Kidney (tissue), 14 donors: ENCODE data around the gene PNISR. TPM values are rescaled to one million over a fixed set of nuclear protein-coding genes. Genes with fewer than 3 reads are reported as not detected.

Source experiments
- DNase-seq, 5 donors: peaks; one replicate each; pipeline ENCODE4 v3.0.0-alpha.2; 2013 to 2020
- FAIRE-seq: peaks from 2 replicates; lab custom pipeline; 2012; peaks lifted over from hg19 to GRCh38; lab: Jason Lieb, UNC
- H3K27ac ChIP-seq, 2 donors: one replicate each; pipeline ENCODE4 v1.7.0; 2013; ENCODE audit warnings: low read depth in 2 of 2, low read length in 2 of 2, inconsistent platforms in 1 of 2
- H3K27me3 ChIP-seq: one replicate; pipeline ENCODE4 v1.7.1; 2013; ENCODE audit warnings: low read length, inconsistent platforms; ENCODE audit not compliant: control insufficient read depth, insufficient read depth
- H3K36me3 ChIP-seq, 3 donors: one replicate each; pipeline versions ENCODE4 v1.7.0 to v1.7.1; 2013; ENCODE audit warnings: low read length in 3 of 3, control low read depth in 1 of 3, inconsistent platforms in 1 of 3; ENCODE audit not compliant: insufficient read depth in 3 of 3, control insufficient read depth in 2 of 3
- H3K4me1 ChIP-seq, 3 donors: one replicate each; pipeline versions ENCODE4 v1.7.0 to v1.7.1; 2013; ENCODE audit warnings: low read length in 3 of 3, inconsistent platforms in 1 of 3, low read depth in 1 of 3; ENCODE audit not compliant: control insufficient read depth in 2 of 3, insufficient read depth in 2 of 3
- H3K4me3 ChIP-seq, 3 donors: one replicate each; pipeline versions ENCODE4 v1.7.0 to v1.8.1; 2013; ENCODE audit warnings: low read length in 3 of 3, control low read depth in 1 of 3, inconsistent platforms in 1 of 3
- H3K9ac ChIP-seq, 3 donors: one replicate each; pipeline versions ENCODE4 v1.7.0 to v1.7.1; 2013; ENCODE audit warnings: low read length in 3 of 3, control low read depth in 1 of 3, inconsistent platforms in 1 of 3
- H3K9me3 ChIP-seq, 3 donors: one replicate each; pipeline versions ENCODE4 v1.7.0 to v1.7.1; 2013; ENCODE audit warnings: low read length in 3 of 3, control low read depth in 1 of 3, inconsistent platforms in 1 of 3; ENCODE audit not compliant: control insufficient read depth in 2 of 3, insufficient read depth in 1 of 3
- intact Hi-C: fragments of 100-400 bp; cut with DNase I; formaldehyde crosslinking; loops from one replicate; pipeline ENCODE4 v1.11.1; 2022
- polyA plus RNA-seq: library from polyadenylated mRNA; stranded (reverse); fragments of 350-450 nt; fragmentation: Illumina TruSeq; extraction: RNeasy Lipid Tissue Mini Kit (QIAGEN cat#74804); gene quantifications from one replicate; pipeline ENCODE4 v1.2.3, GENCODE V29; 2014; ENCODE audit warnings: low read depth, low replicate concordance; ENCODE audit not compliant: insufficient read depth
- total RNA-seq: library from RNA; stranded (reverse); fragmentation: NEBNext Ultra II Directional; extraction: Animal tissue kit (Norgen Biotek cat#: 25700); gene quantifications from one replicate; pipeline ENCODE4 v1.2.1, GENCODE V29; 2021
- TF ChIP-seq, protein P1 (sequence below): IDR thresholded peaks from 3 replicates; pipeline ENCODE4 v1.5.1; 2012; ENCODE audit warnings: mild to moderate bottlenecking, moderate library complexity, borderline replicate concordance; ENCODE audit not compliant: insufficient read depth; ENCODE audit errors: extremely low read depth
- donor health status: control.
- donor health status: control.
- donor health status: control.
- donor health status: control.
- donor health status: control.
- donor health status: DM: yes; HTN: yes; CAD: no.
- donor health status: Normal renal cell carcinoma (clear cell type).

Gene PNISR
- total and polyA plus RNA-seq, 2 donors from 2014 or later: 69.8 to 97.1 TPM

DNA sequence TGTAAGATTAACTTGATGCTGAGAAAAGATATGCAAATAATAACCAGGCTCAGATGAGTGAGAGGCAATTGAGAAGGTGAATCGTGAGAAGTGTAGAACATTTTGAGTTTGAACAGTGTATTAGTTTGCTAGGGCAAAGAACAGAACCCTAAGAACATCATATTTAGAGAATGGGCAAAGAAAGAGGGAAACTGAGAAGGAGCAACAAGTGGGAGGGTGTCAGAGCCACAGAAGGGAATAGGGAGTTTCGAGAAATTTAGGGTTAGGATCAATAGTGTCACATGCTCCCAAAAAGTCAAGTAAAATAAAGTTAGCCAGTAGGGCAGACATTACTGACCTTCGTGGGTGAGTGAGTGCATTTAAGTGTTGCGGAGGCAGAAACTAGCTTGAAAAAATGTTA, 70.1 kb downstream of the PNISR start:
- H3K36me3 ChIP-seq: no peaks in the 10 kb centered on the region
- no peak overlapping the region for H3K9ac ChIP-seq
- no peak for FAIRE-seq
- no peaks in the 10 kb centered on the region for H3K27me3 ChIP-seq
- no peaks in the 10 kb centered on the region for H3K9me3 ChIP-seq
- H3K27ac ChIP-seq: no peak overlapping the region
- DNase-seq: no peak
- TF ChIP-seq, protein P1, sequence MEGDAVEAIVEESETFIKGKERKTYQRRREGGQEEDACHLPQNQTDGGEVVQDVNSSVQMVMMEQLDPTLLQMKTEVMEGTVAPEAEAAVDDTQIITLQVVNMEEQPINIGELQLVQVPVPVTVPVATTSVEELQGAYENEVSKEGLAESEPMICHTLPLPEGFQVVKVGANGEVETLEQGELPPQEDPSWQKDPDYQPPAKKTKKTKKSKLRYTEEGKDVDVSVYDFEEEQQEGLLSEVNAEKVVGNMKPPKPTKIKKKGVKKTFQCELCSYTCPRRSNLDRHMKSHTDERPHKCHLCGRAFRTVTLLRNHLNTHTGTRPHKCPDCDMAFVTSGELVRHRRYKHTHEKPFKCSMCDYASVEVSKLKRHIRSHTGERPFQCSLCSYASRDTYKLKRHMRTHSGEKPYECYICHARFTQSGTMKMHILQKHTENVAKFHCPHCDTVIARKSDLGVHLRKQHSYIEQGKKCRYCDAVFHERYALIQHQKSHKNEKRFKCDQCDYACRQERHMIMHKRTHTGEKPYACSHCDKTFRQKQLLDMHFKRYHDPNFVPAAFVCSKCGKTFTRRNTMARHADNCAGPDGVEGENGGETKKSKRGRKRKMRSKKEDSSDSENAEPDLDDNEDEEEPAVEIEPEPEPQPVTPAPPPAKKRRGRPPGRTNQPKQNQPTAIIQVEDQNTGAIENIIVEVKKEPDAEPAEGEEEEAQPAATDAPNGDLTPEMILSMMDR: no peak
- no peak overlapping the region for H3K4me3 ChIP-seq
- intact Hi-C loops: no loop called here
- no peaks in the 10 kb centered on the region for H3K4me1 ChIP-seq

DNA sequence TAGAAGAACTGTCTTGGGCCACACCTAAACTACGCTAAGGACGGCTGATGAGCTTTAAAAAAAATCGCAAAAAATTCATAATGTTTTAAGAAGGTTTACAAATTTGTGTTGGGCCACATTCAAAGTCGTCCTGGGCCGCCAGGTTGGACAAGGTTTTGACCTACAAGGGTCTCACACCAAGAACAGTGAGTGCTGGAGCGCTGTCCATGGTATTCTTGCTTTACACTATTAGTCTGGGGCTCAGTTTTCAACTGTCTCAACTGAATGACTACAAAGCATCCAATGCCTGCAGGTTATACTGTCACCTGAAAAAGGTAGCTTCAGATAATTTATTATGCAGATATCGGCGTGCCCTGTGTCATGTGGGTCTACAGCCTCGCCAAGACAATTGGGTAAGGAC, 72.0 kb downstream of the PNISR start:
- FAIRE-seq (no peak), DNase-seq (peak in 3 of 5 donors; percentile 25 to 72 (median 52))
- Histone ChIP-seq H3K27me3 (no peaks in the 10 kb centered on the region), H3K27ac (no peak overlapping the region), H3K4me3 (no peak overlapping the region), H3K9me3 (no peaks in the 10 kb centered on the region), H3K36me3 (no peaks in the 10 kb centered on the region), H3K9ac (no peak overlapping the region), H3K4me1 (no peaks in the 10 kb centered on the region)
- TF ChIP-seq, protein P1: no peak
- intact Hi-C loops: no loop called here

DNA sequence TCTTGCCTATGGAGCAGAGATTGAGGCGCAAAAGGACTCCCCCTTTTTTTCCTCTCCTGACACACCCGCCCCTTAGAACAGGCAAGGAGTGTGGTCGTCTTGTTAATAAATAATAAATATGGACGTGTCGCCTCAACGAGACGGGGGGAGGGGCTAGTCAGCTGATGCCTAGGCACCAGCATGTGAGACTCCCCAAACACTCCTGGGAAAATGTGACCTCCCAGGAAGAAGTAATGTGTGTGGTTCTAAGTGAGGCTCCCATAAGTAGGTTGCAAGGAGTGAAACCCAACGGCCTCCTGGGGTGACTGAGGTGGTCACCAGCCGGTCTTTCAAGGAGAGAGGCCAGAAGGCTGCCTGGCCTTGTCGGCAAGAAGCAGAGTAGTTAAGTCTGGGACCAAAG, 74.5 kb downstream of the PNISR start:
- DNase-seq: peak in 4 of 5 donors; percentile 26 to 56 (median 40)
- no peak overlapping the region for H3K9ac ChIP-seq
- H3K9me3 ChIP-seq: no peaks in the 10 kb centered on the region
- TF ChIP-seq, protein P1: no peak
- FAIRE-seq: no peak
- H3K27ac ChIP-seq: no peak overlapping the region
- H3K27me3 ChIP-seq: no peaks in the 10 kb centered on the region
- H3K4me1 ChIP-seq: no peaks in the 10 kb centered on the region
- H3K36me3 ChIP-seq: no peaks in the 10 kb centered on the region
- H3K4me3 ChIP-seq: peak overlapping the region in 1 of 3 donors; percentile 57
- intact Hi-C loops: no loop called here
